K562 (cell line): ENCODE data around the gene TMEM88. TPM values are rescaled to one million over a fixed set of nuclear protein-coding genes. Genes with fewer than 3 reads are reported as not detected.

Source experiments
- HMGN3 ChIP-seq: IDR thresholded peaks from 2 replicates; pipeline ENCODE4 v1.6.1; 2011; ENCODE audit warnings: borderline replicate concordance, low read depth, mild to moderate bottlenecking, mixed read lengths, low read length; ENCODE audit not compliant: insufficient read length; ENCODE audit errors: extremely low read depth
- MECOM ChIP-seq: fragments of 250-450 bp; sonication (Bioruptor Pico); IDR thresholded peaks from 2 replicates; pipeline ENCODE4 v1.8.0; 2022; ENCODE audit warnings: inconsistent platforms
- PPARD ChIP-seq: fragments of 250-450 bp; sonication (Bioruptor Pico); IDR thresholded peaks from 2 replicates; pipeline ENCODE4 v1.8.0; 2022; ENCODE audit warnings: inconsistent platforms, mild to moderate bottlenecking, moderate library complexity
- ZNF354B ChIP-seq: fragments of 250-450 bp; sonication (Bioruptor Pico); IDR thresholded peaks from 2 replicates; pipeline ENCODE4 v1.4.0; 2020
- polyA plus RNA-seq, 8 experiments: library from polyadenylated mRNA; depleted of rRNA in 4 of 8; stranded (reverse) in 5 of 8; unstranded in 3 of 8; fragments of >200 nt; fragmentation: Nextera tagmentation in 2 of 8; fragmentation: Illumina TruSeq in 1 of 8; extraction: Ambion mirVana in 2 of 8; extraction: Trizol in 1 of 8; gene quantifications; 2 replicates each; pipeline versions ENCODE4 v1.2.1 to v1.2.3, GENCODE V29; 2011 to 2014; ENCODE audit warnings: inconsistent platforms in 1 of 8, missing spikeins in 1 of 8
- total RNA-seq, 7 experiments: library from RNA; depleted of rRNA in 6 of 7; stranded (reverse); fragments of >200 nt in 6 of 7; fragmentation: Illumina TruSeq in 2 of 7; extraction: Trizol in 2 of 7; gene quantifications; 2 replicates each; pipeline versions ENCODE4 v1.2.1 to v1.2.3, GENCODE V29; 2011 to 2021; ENCODE audit warnings: low replicate concordance in 1 of 7
- TF ChIP-seq, protein P1 (sequence below): fragments of 150-350 bp; conservative IDR thresholded peaks from 2 replicates; pipeline ENCODE4 v1.6.1; 2014; ENCODE audit warnings: low read length
- TF ChIP-seq, protein P2 (sequence below): fragments of 200-800 bp; sonication (Bioruptor generic); IDR thresholded peaks from 2 replicates; pipeline ENCODE4 v1.6.1; 2017; ENCODE audit warnings: missing genetic modification characterization, missing compliant biosample characterization
- TF ChIP-seq, protein P3 (sequence below), 2 experiments: fragments of 250-450 bp in 1 of 2; fragments of 450-650 bp in 1 of 2; sonication (Bioruptor Pico) in 1 of 2; IDR thresholded peaks; 2 replicates each; pipeline versions ENCODE4 v1.6.1 to v1.8.0; 2016 to 2021; ENCODE audit warnings: mild to moderate bottlenecking in 2 of 2, moderate library complexity in 2 of 2, missing compliant biosample characterization in 1 of 2, missing genetic modification characterization in 1 of 2
- TF ChIP-seq, protein P4 (sequence below): fragments of 450-650 bp; IDR thresholded peaks from 2 replicates; pipeline ENCODE4 v1.6.1; 2018; ENCODE audit not compliant: partially characterized antibody
- TF ChIP-seq, protein P5 (sequence below): sonication (generic); formaldehyde crosslinking; IDR thresholded peaks from 2 replicates; pipeline ENCODE4 v1.9.0; 2022; ENCODE audit warnings: mild to moderate bottlenecking, missing genetic modification reagents
- TF ChIP-seq, protein P6 (sequence below): IDR thresholded peaks from 2 replicates; pipeline ENCODE4 v1.6.1; 2012; ENCODE audit warnings: low read depth, low read length, improper control_type of control experiment, borderline replicate concordance

TMEM88 gene
- total and polyA plus RNA-seq, 9 of the 15 experiments (the other 6 are each of a cell fraction or from before 2014, with no cell fraction given) = 0.10 to 1.4 (median 0.36) TPM; not detected in 3

DNA sequence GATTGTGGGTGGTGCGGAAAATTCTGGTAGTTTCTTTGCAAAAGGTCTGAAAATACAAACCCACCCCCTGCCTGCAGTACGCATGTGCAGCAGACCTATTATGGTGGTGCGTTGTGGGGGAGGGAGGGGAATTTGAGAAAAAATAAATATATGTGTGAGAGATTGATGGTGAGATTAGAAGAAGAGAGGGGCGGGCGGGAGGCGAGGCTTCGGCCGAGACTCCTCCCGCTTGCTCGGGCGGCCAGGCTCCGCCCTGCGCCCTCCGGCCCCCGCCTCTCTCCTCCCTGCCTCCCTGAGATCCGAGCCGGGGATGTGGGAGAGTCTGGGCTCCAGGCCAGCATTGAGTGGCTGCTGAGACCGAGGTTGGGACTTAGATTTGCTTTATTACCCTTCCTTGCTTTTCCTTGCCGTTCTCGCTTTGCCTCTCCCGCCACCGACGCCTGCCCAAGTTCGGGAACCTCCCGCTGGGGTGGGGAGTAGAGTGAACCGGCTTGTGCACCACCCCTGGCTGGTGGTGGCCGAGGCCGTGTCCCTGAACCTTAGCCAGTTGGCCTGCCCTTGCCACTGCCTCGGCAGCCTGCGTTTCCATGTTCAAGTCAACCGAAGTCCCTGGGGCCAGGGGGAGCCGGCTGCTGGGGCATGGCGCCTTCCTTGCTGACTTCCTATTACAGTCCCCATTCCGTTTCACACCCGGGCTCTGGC, 32.8 kb downstream of the TMEM88 start (continued):
- TF ChIP-seq HMGN3 (peak; percentile 67), PPARD (no peak), ZNF354B (CRISPR knock-in tag) (no peak), MECOM (CRISPR knock-in tag) (no peak)
- TF ChIP-seq, protein P1, sequence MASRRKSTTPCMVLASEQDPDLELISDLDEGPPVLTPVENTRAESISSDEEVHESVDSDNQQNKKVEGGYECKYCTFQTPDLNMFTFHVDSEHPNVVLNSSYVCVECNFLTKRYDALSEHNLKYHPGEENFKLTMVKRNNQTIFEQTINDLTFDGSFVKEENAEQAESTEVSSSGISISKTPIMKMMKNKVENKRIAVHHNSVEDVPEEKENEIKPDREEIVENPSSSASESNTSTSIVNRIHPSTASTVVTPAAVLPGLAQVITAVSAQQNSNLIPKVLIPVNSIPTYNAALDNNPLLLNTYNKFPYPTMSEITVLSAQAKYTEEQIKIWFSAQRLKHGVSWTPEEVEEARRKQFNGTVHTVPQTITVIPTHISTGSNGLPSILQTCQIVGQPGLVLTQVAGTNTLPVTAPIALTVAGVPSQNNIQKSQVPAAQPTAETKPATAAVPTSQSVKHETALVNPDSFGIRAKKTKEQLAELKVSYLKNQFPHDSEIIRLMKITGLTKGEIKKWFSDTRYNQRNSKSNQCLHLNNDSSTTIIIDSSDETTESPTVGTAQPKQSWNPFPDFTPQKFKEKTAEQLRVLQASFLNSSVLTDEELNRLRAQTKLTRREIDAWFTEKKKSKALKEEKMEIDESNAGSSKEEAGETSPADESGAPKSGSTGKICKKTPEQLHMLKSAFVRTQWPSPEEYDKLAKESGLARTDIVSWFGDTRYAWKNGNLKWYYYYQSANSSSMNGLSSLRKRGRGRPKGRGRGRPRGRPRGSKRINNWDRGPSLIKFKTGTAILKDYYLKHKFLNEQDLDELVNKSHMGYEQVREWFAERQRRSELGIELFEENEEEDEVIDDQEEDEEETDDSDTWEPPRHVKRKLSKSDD = no peak
- TF ChIP-seq, protein P2, sequence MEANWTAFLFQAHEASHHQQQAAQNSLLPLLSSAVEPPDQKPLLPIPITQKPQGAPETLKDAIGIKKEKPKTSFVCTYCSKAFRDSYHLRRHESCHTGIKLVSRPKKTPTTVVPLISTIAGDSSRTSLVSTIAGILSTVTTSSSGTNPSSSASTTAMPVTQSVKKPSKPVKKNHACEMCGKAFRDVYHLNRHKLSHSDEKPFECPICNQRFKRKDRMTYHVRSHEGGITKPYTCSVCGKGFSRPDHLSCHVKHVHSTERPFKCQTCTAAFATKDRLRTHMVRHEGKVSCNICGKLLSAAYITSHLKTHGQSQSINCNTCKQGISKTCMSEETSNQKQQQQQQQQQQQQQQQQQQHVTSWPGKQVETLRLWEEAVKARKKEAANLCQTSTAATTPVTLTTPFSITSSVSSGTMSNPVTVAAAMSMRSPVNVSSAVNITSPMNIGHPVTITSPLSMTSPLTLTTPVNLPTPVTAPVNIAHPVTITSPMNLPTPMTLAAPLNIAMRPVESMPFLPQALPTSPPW (CRISPR knock-in tag) = peak; percentile 92
- TF ChIP-seq, protein P3, sequence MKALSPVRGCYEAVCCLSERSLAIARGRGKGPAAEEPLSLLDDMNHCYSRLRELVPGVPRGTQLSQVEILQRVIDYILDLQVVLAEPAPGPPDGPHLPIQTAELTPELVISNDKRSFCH (CRISPR knock-in tag; IDR thresholded peaks at IDR 0.05) = no peak
- TF ChIP-seq, protein P3 (tag; IDR thresholded peaks at IDR 0.05) = peak; percentile 47; the same call in 1 of the 2 replicates
- TF ChIP-seq, protein P4, sequence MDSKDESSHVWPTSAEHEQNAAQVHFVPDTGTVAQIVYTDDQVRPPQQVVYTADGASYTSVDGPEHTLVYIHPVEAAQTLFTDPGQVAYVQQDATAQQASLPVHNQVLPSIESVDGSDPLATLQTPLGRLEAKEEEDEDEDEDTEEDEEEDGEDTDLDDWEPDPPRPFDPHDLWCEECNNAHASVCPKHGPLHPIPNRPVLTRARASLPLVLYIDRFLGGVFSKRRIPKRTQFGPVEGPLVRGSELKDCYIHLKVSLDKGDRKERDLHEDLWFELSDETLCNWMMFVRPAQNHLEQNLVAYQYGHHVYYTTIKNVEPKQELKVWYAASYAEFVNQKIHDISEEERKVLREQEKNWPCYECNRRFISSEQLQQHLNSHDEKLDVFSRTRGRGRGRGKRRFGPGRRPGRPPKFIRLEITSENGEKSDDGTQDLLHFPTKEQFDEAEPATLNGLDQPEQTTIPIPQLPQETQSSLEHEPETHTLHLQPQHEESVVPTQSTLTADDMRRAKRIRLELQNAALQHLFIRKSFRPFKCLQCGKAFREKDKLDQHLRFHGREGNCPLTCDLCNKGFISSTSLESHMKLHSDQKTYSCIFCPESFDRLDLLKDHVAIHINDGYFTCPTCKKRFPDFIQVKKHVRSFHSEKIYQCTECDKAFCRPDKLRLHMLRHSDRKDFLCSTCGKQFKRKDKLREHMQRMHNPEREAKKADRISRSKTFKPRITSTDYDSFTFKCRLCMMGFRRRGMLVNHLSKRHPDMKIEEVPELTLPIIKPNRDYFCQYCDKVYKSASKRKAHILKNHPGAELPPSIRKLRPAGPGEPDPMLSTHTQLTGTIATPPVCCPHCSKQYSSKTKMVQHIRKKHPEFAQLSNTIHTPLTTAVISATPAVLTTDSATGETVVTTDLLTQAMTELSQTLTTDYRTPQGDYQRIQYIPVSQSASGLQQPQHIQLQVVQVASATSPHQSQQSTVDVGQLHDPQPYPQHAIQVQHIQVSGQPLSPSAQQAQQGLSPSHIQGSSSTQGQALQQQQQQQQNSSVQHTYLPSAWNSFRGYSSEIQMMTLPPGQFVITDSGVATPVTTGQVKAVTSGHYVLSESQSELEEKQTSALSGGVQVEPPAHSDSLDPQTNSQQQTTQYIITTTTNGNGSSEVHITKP = peak; percentile 50
- TF ChIP-seq, protein P5, sequence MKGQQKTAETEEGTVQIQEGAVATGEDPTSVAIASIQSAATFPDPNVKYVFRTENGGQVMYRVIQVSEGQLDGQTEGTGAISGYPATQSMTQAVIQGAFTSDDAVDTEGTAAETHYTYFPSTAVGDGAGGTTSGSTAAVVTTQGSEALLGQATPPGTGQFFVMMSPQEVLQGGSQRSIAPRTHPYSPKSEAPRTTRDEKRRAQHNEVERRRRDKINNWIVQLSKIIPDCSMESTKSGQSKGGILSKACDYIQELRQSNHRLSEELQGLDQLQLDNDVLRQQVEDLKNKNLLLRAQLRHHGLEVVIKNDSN (CRISPR knock-in tag) = no peak
- TF ChIP-seq, protein P6, sequence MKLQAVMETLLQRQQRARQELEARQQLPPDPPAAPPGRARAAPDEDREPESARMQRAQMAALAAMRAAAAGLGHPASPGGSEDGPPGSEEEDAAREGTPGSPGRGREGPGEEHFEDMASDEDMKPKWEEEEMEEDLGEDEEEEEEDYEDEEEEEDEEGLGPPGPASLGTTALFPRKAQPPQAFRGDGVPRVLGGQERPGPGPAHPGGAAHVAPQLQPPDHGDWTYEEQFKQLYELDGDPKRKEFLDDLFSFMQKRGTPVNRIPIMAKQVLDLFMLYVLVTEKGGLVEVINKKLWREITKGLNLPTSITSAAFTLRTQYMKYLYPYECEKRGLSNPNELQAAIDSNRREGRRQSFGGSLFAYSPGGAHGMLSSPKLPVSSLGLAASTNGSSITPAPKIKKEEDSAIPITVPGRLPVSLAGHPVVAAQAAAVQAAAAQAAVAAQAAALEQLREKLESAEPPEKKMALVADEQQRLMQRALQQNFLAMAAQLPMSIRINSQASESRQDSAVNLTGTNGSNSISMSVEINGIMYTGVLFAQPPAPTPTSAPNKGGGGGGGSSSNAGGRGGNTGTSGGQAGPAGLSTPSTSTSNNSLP = peak; percentile 89
